Keratinocyte (primary cell): ENCODE measurements around the gene CMSS1.

ENCODE experiments used
- CTCF ChIP-seq, 3 experiments: IDR thresholded peaks in 1 of 3; conservative IDR thresholded peaks in 1 of 3; optimal IDR thresholded peaks in 1 of 3; 2 replicates in 2 of 3; 3 replicates in 1 of 3; pipeline versions ENCODE3 to v1.5.1; 2011; ENCODE audit warnings: low read length in 3 of 3, mild to moderate bottlenecking in 3 of 3, moderate library complexity in 2 of 3, control low read depth in 1 of 3, inconsistent platforms in 1 of 3; ENCODE audit not compliant: insufficient read depth in 2 of 3; ENCODE audit errors: extremely low read depth in 1 of 3
- EZH2 ChIP-seq: IDR thresholded peaks from one replicate; pipeline ENCODE4 v1.6.1; 2012; ENCODE audit warnings: inconsistent platforms, mild to moderate bottlenecking, low read length, moderate library complexity

- TF ChIP-seq CTCF (optimal IDR thresholded peaks at IDR 0.05 in 1 of 3, IDR thresholded peaks at IDR 0.05 in 1 of 3, conservative IDR thresholded peaks at IDR 0.05 in 1 of 3; ENCODE audit: extremely low read depth in 1 of 3, insufficient read depth in 2 of 3, low read length in 3 of 3) (no peak), EZH2 (no peak)
Observed at GRCh38 chr3:99867594-99868310, 50.1 kb downstream of the CMSS1 start.
